Activated naive CD8-positive, alpha-beta T cell (primary cell): ENCODE measurements around the gene P2RY2.
"Not testable (repeated sequence)": the region's sequence is repeated elsewhere in the genome, so short reads cannot be mapped to it uniquely, and the experiment has no call there.

Experiments used
- H3K27ac Mint-ChIP-seq: one replicate; pipeline ENCODE4 v1.8.0; 2021; ENCODE audit warnings: mixed read lengths
- H3K27me3 Mint-ChIP-seq: one replicate; pipeline ENCODE4 v1.8.0; 2021; ENCODE audit warnings: mixed read lengths
- H3K36me3 Mint-ChIP-seq: one replicate; pipeline ENCODE4 v1.8.0; 2021; ENCODE audit warnings: mixed read lengths
- H3K4me1 Mint-ChIP-seq: one replicate; pipeline ENCODE4 v1.8.0; 2021; ENCODE audit warnings: low read depth, mixed read lengths
- H3K4me3 Mint-ChIP-seq: one replicate; pipeline ENCODE4 v1.8.0; 2021; ENCODE audit warnings: mild to moderate bottlenecking, mixed read lengths
- H3K9me3 Mint-ChIP-seq: one replicate; pipeline ENCODE4 v1.8.0; 2021; ENCODE audit warnings: low read depth, mixed read lengths

The P2RY2 gene

GRCh38 chr11:73267906-73268540, 49.9 kb downstream of the P2RY2 start:
- Mint-ChIP-seq H3K4me1 (no peaks in the 10 kb centered on the region), H3K27me3 (peaks cover 12% of the 10 kb centered on the region), H3K9me3 (no peaks in the 10 kb centered on the region), H3K36me3 (no peaks in the 10 kb centered on the region), H3K27ac (no peak overlapping the region), H3K4me3 (no peak overlapping the region)

GRCh38 chr11:73268671-73269271, 50.7 kb downstream of the P2RY2 start:
- no peaks in the 10 kb centered on the region for H3K36me3 Mint-ChIP-seq
- no peaks in the 10 kb centered on the region for H3K4me1 Mint-ChIP-seq
- H3K4me3 Mint-ChIP-seq, result no peak overlapping the region
- no peaks in the 10 kb centered on the region for H3K9me3 Mint-ChIP-seq
- no peak overlapping the region for H3K27ac Mint-ChIP-seq
- H3K27me3 Mint-ChIP-seq, result peaks cover 8% of the 10 kb centered on the region

GRCh38 chr11:73269459-73270015, 51.5 kb downstream of the P2RY2 start:
- H3K9me3 Mint-ChIP-seq, result no peaks in the 10 kb centered on the region
- no peak overlapping the region for H3K27ac Mint-ChIP-seq
- peaks cover 8% of the 10 kb centered on the region for H3K27me3 Mint-ChIP-seq
- no peaks in the 10 kb centered on the region for H3K4me1 Mint-ChIP-seq
- H3K36me3 Mint-ChIP-seq, result no peaks in the 10 kb centered on the region
- no peak overlapping the region for H3K4me3 Mint-ChIP-seq

GRCh38 chr11:73270016-73270854, 52.2 kb downstream of the P2RY2 start:
- no peak overlapping the region for H3K27ac Mint-ChIP-seq
- peaks cover 3% of the 10 kb centered on the region for H3K27me3 Mint-ChIP-seq

GRCh38 chr11:73270855-73271477, 52.9 kb downstream of the P2RY2 start:
- H3K4me3 Mint-ChIP-seq, result no peak overlapping the region
- no peaks in the 10 kb centered on the region for H3K9me3 Mint-ChIP-seq
- H3K27ac Mint-ChIP-seq, result no peak overlapping the region
- peaks cover 2% of the 10 kb centered on the region for H3K27me3 Mint-ChIP-seq
- no peaks in the 10 kb centered on the region for H3K4me1 Mint-ChIP-seq
- H3K36me3 Mint-ChIP-seq, result no peaks in the 10 kb centered on the region

More at GRCh38 chr11:73270016-73270854, 52.2 kb downstream of the P2RY2 start:
- Mint-ChIP-seq H3K4me3 (no peak overlapping the region), H3K9me3 (no peaks in the 10 kb centered on the region), H3K36me3 (no peaks in the 10 kb centered on the region), H3K4me1 (no peaks in the 10 kb centered on the region)

- not testable (repeated sequence) for H3K4me1 Mint-ChIP-seq, H3K27me3 Mint-ChIP-seq, H3K36me3 Mint-ChIP-seq, H3K9me3 Mint-ChIP-seq, H3K27ac Mint-ChIP-seq, H3K4me3 Mint-ChIP-seq
Measured at GRCh38 chr11:73271478-73271865, 53.4 kb downstream of the P2RY2 start.

GRCh38 chr11:73271936-73272679, 54.0 kb downstream of the P2RY2 start, which contains the start of gene P2RY6:
Gene P2RY6 (plus strand): TSS chr11:73272338. CDS start chr11:73296519, 24,181 bp downstream.
- no peaks in the 10 kb centered on the region for H3K27me3 Mint-ChIP-seq
- H3K4me1 Mint-ChIP-seq, result no peaks in the 10 kb centered on the region
- no peak within 1 kb of the TSS for H3K4me3 Mint-ChIP-seq
- H3K9me3 Mint-ChIP-seq, result no peaks in the 10 kb centered on the region
- H3K36me3 Mint-ChIP-seq, result no peaks in the 10 kb centered on the region
- no peak within 1 kb of the TSS for H3K27ac Mint-ChIP-seq

- Mint-ChIP-seq H3K27me3 (no peaks in the 10 kb centered on the region), H3K9me3 (no peaks in the 10 kb centered on the region), H3K36me3 (no peaks in the 10 kb centered on the region), H3K27ac (no peak overlapping the region), H3K4me1 (no peaks in the 10 kb centered on the region), H3K4me3 (no peak overlapping the region)
Measured at GRCh38 chr11:73272680-73273038, 54.6 kb downstream of the P2RY2 start.

- H3K4me1 Mint-ChIP-seq, result no peaks in the 10 kb centered on the region
- no peaks in the 10 kb centered on the region for H3K27me3 Mint-ChIP-seq
- H3K36me3 Mint-ChIP-seq, result no peaks in the 10 kb centered on the region
- no peak overlapping the region for H3K4me3 Mint-ChIP-seq
- H3K27ac Mint-ChIP-seq, result no peak overlapping the region
- no peaks in the 10 kb centered on the region for H3K9me3 Mint-ChIP-seq
Measured at GRCh38 chr11:73273222-73273895, 55.3 kb downstream of the P2RY2 start.

GRCh38 chr11:73274191-73274590, 56.1 kb downstream of the P2RY2 start:
- not testable (repeated sequence) for H3K4me3 Mint-ChIP-seq, H3K27me3 Mint-ChIP-seq, H3K27ac Mint-ChIP-seq, H3K9me3 Mint-ChIP-seq, H3K4me1 Mint-ChIP-seq, H3K36me3 Mint-ChIP-seq

GRCh38 chr11:73274722-73275380, 56.8 kb downstream of the P2RY2 start:
- Mint-ChIP-seq H3K27me3 (no peaks in the 10 kb centered on the region), H3K4me1 (no peaks in the 10 kb centered on the region), H3K4me3 (no peak overlapping the region), H3K9me3 (no peaks in the 10 kb centered on the region), H3K27ac (no peak overlapping the region), H3K36me3 (no peaks in the 10 kb centered on the region)

GRCh38 chr11:73275381-73275750, 57.3 kb downstream of the P2RY2 start:
- Mint-ChIP-seq H3K4me3 (no peak overlapping the region), H3K36me3 (no peaks in the 10 kb centered on the region), H3K27ac (no peak overlapping the region), H3K27me3 (no peaks in the 10 kb centered on the region), H3K9me3 (no peaks in the 10 kb centered on the region), H3K4me1 (no peaks in the 10 kb centered on the region)

- Mint-ChIP-seq H3K36me3 (no peaks in the 10 kb centered on the region), H3K27ac (no peak overlapping the region), H3K4me1 (no peaks in the 10 kb centered on the region), H3K4me3 (no peak overlapping the region), H3K27me3 (no peaks in the 10 kb centered on the region), H3K9me3 (no peaks in the 10 kb centered on the region)
Measured at GRCh38 chr11:73277467-73277866, 59.4 kb downstream of the P2RY2 start.
